Measurements from ENCODE around the gene HIRIP3. TPM values are rescaled to one million over a fixed set of nuclear protein-coding genes. Genes with fewer than 3 reads are reported as not detected.

The HIRIP3 gene
- polyA plus RNA-seq, 1 of the 3 experiments (the other 2 are of a cell fraction) = 18.9 TPM

DNA sequence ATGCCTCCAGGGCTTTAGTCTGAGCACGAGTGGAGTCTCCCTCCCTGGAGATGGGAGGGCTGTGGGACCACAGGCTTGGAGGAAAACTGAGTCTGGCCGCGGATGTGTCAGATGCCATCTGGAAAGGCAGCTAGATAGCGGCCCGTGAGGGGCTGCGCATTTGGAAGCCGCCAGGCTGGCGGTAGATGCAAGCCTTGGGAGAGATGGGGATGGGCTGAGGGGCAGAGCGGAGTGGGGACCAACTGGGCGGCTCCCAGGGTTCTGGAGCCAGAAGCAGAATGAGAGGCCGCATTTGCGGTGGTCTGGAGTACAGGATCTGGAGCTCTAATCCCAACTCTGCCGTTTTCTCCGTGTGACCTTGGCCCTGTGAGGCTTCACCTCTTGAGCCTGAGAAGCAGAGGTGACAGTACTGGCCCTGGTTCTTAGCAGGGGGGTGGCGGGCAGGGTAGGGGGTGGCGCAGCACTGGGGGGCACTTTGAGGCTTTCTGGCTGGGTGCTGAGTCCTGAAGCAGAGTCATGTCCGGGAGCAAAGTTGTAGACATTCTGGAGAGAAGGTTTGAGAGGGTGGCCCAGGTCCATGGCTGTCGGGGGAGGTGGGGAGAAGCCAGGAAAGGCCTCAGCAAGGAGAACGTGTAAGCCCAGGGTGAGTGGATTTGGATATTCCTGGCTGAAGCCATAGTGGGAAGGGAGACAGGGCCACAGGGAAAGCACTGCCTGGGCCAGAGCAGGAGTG lies 7.4 kb upstream of the HIRIP3 start:
- no peak overlapping the region for H3K4me2 ChIP-seq
- no peaks in the 10 kb centered on the region for H3K4me1 ChIP-seq (ENCODE audit: control insufficient read depth in 1 of 2, insufficient read depth in 2 of 2, low read depth in 1 of 2, low read length in 1 of 2)
- H3K27ac ChIP-seq (ENCODE audit: low read depth in 2 of 2, low read length in 1 of 2) = no peak overlapping the region
- TF ChIP-seq, protein P1, sequence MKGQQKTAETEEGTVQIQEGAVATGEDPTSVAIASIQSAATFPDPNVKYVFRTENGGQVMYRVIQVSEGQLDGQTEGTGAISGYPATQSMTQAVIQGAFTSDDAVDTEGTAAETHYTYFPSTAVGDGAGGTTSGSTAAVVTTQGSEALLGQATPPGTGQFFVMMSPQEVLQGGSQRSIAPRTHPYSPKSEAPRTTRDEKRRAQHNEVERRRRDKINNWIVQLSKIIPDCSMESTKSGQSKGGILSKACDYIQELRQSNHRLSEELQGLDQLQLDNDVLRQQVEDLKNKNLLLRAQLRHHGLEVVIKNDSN (IDR thresholded peaks at IDR 0.05; ENCODE audit: borderline replicate concordance, low read depth) = no peak
- no peak for TF ChIP-seq YY1 (IDR thresholded peaks at IDR 0.05; ENCODE audit: low read depth)
- no peak for TF ChIP-seq TCF12 (IDR thresholded peaks at IDR 0.05)
- TF ChIP-seq, protein P2, sequence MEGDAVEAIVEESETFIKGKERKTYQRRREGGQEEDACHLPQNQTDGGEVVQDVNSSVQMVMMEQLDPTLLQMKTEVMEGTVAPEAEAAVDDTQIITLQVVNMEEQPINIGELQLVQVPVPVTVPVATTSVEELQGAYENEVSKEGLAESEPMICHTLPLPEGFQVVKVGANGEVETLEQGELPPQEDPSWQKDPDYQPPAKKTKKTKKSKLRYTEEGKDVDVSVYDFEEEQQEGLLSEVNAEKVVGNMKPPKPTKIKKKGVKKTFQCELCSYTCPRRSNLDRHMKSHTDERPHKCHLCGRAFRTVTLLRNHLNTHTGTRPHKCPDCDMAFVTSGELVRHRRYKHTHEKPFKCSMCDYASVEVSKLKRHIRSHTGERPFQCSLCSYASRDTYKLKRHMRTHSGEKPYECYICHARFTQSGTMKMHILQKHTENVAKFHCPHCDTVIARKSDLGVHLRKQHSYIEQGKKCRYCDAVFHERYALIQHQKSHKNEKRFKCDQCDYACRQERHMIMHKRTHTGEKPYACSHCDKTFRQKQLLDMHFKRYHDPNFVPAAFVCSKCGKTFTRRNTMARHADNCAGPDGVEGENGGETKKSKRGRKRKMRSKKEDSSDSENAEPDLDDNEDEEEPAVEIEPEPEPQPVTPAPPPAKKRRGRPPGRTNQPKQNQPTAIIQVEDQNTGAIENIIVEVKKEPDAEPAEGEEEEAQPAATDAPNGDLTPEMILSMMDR (IDR thresholded peaks at IDR 0.05) = no peak
- TF ChIP-seq, protein P3, sequence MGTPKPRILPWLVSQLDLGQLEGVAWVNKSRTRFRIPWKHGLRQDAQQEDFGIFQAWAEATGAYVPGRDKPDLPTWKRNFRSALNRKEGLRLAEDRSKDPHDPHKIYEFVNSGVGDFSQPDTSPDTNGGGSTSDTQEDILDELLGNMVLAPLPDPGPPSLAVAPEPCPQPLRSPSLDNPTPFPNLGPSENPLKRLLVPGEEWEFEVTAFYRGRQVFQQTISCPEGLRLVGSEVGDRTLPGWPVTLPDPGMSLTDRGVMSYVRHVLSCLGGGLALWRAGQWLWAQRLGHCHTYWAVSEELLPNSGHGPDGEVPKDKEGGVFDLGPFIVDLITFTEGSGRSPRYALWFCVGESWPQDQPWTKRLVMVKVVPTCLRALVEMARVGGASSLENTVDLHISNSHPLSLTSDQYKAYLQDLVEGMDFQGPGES (IDR thresholded peaks at IDR 0.05; ENCODE audit: low read depth, low read length) = no peak
- TF ChIP-seq, protein P4, sequence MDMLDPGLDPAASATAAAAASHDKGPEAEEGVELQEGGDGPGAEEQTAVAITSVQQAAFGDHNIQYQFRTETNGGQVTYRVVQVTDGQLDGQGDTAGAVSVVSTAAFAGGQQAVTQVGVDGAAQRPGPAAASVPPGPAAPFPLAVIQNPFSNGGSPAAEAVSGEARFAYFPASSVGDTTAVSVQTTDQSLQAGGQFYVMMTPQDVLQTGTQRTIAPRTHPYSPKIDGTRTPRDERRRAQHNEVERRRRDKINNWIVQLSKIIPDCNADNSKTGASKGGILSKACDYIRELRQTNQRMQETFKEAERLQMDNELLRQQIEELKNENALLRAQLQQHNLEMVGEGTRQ (IDR thresholded peaks at IDR 0.05; ENCODE audit: borderline replicate concordance, low read depth, low read length) = no peak
- no peak for TF ChIP-seq RCOR1 (IDR thresholded peaks at IDR 0.05; ENCODE audit: low read length)
- no peak for TF ChIP-seq JUND (IDR thresholded peaks at IDR 0.05)
- TF ChIP-seq, protein P5, sequence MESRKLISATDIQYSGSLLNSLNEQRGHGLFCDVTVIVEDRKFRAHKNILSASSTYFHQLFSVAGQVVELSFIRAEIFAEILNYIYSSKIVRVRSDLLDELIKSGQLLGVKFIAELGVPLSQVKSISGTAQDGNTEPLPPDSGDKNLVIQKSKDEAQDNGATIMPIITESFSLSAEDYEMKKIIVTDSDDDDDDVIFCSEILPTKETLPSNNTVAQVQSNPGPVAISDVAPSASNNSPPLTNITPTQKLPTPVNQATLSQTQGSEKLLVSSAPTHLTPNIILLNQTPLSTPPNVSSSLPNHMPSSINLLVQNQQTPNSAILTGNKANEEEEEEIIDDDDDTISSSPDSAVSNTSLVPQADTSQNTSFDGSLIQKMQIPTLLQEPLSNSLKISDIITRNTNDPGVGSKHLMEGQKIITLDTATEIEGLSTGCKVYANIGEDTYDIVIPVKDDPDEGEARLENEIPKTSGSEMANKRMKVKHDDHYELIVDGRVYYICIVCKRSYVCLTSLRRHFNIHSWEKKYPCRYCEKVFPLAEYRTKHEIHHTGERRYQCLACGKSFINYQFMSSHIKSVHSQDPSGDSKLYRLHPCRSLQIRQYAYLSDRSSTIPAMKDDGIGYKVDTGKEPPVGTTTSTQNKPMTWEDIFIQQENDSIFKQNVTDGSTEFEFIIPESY (IDR thresholded peaks at IDR 0.05; ENCODE audit: borderline replicate concordance, low read depth) = no peak
- no peak for TF ChIP-seq SMC3 (IDR thresholded peaks at IDR 0.05; ENCODE audit: low read depth, low read length)
- TF ChIP-seq, protein P6, sequence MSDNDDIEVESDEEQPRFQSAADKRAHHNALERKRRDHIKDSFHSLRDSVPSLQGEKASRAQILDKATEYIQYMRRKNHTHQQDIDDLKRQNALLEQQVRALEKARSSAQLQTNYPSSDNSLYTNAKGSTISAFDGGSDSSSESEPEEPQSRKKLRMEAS (IDR thresholded peaks at IDR 0.05; ENCODE audit: low read depth) = no peak
- TF ChIP-seq EP300 (IDR thresholded peaks at IDR 0.05; ENCODE audit: borderline replicate concordance in 1 of 2, low read depth in 1 of 2, low read length in 1 of 2) = no peak
- WGBS (ENCODE audit: low lambda C conversion rate) = 85% methylated on average over 19 of the region's 19 CpGs
- peaks cover 2% of the 10 kb centered on the region; the same call in 1 of the 2 replicates for H3K79me2 ChIP-seq (ENCODE audit: insufficient read depth)
- H4K20me1 ChIP-seq (ENCODE audit: insufficient read depth) = no peaks in the 10 kb centered on the region
- no peaks in the 10 kb centered on the region for H3F3A ChIP-seq (replicated peaks; ENCODE audit: insufficient read depth)
- CTCF ChIA-PET = interaction anchor here (0.9 to 1.3 kb wide), 4 partner anchors 18 to 117 kb away, joined by 3 to 4 read pairs (median 3); partner anchors contain the start of gene TLCD3B
- H3K9me3 ChIP-seq = no peaks in the 10 kb centered on the region
- no peaks in the 10 kb centered on the region for H3K27me3 ChIP-seq (ENCODE audit: insufficient read depth)
- POLR2A ChIA-PET = no interaction called here
- no peak for DNase-seq
- no peak overlapping the region for H3K4me3 ChIP-seq (ENCODE audit: low read depth in 2 of 2, low read length in 1 of 2)
- no peak overlapping the region for H3K9ac ChIP-seq
- H2AFZ ChIP-seq (ENCODE audit: low read depth) = no peak overlapping the region
- H3K9me2 ChIP-seq = no peaks in the 10 kb centered on the region
- peaks cover 5 to 16% of the 10 kb centered on the region in 2 experiments for H3K36me3 ChIP-seq (replicated peaks in 1 of 2; ENCODE audit: control insufficient read depth in 1 of 2, insufficient read depth in 2 of 2, low read length in 1 of 2)
